GM18909 (cell line): Measurements from ENCODE around the gene SLC44A5.
"Not testable (repeated sequence)": the region's sequence is repeated elsewhere in the genome, so short reads cannot be mapped to it uniquely, and the experiment has no call there.

Experiments
- ATAC-seq: cut with Tn5 transposase; IDR thresholded peaks from one replicate; pipeline ENCODE4 v1.9.1; 2021; ENCODE audit warnings: mild to moderate bottlenecking; ENCODE audit not compliant: unreplicated experiment, poor library complexity

The SLC44A5 gene

GRCh38 chr1:75396745-75397144 is 214.2 kb downstream of the SLC44A5 start:
- peak; percentile 35 for ATAC-seq

- ATAC-seq: no peak
Measured at GRCh38 chr1:75396260-75396659, 214.7 kb downstream of the SLC44A5 start.

- peak; percentile 67 for ATAC-seq
Measured at GRCh38 chr1:75394386-75395139, 216.4 kb downstream of the SLC44A5 start.

- peak; percentile 86 for ATAC-seq
Measured at GRCh38 chr1:75392278-75392677, 218.6 kb downstream of the SLC44A5 start.

- not testable (repeated sequence) for ATAC-seq
Measured at GRCh38 chr1:75375476-75376447, 235.2 kb downstream of the SLC44A5 start.

GRCh38 chr1:75373542-75374159 is 237.3 kb downstream of the SLC44A5 start:
- ATAC-seq: no peak

- no peak for ATAC-seq
Measured at GRCh38 chr1:75366595-75366994, 244.3 kb downstream of the SLC44A5 start.

- ATAC-seq: no peak
Measured at GRCh38 chr1:75361260-75361659, 249.7 kb downstream of the SLC44A5 start.

- ATAC-seq: not testable (repeated sequence)
Measured at GRCh38 chr1:75354267-75354666, 256.6 kb downstream of the SLC44A5 start.

GRCh38 chr1:75353051-75353450 is 257.9 kb downstream of the SLC44A5 start:
- ATAC-seq: no peak

GRCh38 chr1:75345538-75346292 is 265.2 kb downstream of the SLC44A5 start:
- ATAC-seq: no peak

GRCh38 chr1:75342786-75343185 is 268.1 kb downstream of the SLC44A5 start:
- ATAC-seq: no peak

GRCh38 chr1:75341537-75341936 is 269.4 kb downstream of the SLC44A5 start:
- ATAC-seq: peak; percentile 46

GRCh38 chr1:75338616-75339483 is 272.1 kb downstream of the SLC44A5 start:
- ATAC-seq: peak; percentile 93

GRCh38 chr1:75334876-75335389 is 276.0 kb downstream of the SLC44A5 start:
- ATAC-seq: no peak

- no peak for ATAC-seq
Measured at GRCh38 chr1:75330624-75331023, 280.3 kb downstream of the SLC44A5 start.

- ATAC-seq: no peak
Measured at GRCh38 chr1:75328691-75329090, 282.2 kb downstream of the SLC44A5 start.

GRCh38 chr1:75327395-75327794 is 283.5 kb downstream of the SLC44A5 start:
- ATAC-seq: no peak

GRCh38 chr1:75317976-75318375 is 292.9 kb downstream of the SLC44A5 start:
- no peak for ATAC-seq
